ENCODE data around the gene OR56A1.

- no peak for TF ChIP-seq GABPA (tag; conservative IDR thresholded peaks at IDR 0.05; ENCODE audit: low read depth)
- no peak for TF ChIP-seq EP300 (IDR thresholded peaks at IDR 0.05; ENCODE audit: low read length)
- TF ChIP-seq POLR2AphosphoS5 (IDR thresholded peaks at IDR 0.05; ENCODE audit: control insufficient read depth, insufficient read depth, low read depth, low read length) = no peak
- no peak for TF ChIP-seq PYGO2 (tag; IDR thresholded peaks at IDR 0.05)
Measured at GRCh38 chr11:5973530-5973929, 57.0 kb downstream of the OR56A1 start.
